ENCODE measurements around the gene PLA2G4B.

PLA2G4B gene

GRCh38 chr15:41851167-41851523 lies 12.5 kb downstream of the PLA2G4B start:
- DNase-seq (ENCODE audit: low spot score): no peak

- DNase-seq (ENCODE audit: low spot score): no peak
These were observed 13.2 kb downstream of the PLA2G4B start for GRCh38 chr15:41851755-41852370.

GRCh38 chr15:41852736-41853590 lies 14.3 kb downstream of the PLA2G4B start:
- DNase-seq (ENCODE audit: low spot score): no peak

GRCh38 chr15:41853831-41854230 lies 15.2 kb downstream of the PLA2G4B start:
- DNase-seq (ENCODE audit: low spot score): no peak

GRCh38 chr15:41854443-41854842 lies 15.8 kb downstream of the PLA2G4B start:
- no peak for DNase-seq (ENCODE audit: low spot score)

DNA sequence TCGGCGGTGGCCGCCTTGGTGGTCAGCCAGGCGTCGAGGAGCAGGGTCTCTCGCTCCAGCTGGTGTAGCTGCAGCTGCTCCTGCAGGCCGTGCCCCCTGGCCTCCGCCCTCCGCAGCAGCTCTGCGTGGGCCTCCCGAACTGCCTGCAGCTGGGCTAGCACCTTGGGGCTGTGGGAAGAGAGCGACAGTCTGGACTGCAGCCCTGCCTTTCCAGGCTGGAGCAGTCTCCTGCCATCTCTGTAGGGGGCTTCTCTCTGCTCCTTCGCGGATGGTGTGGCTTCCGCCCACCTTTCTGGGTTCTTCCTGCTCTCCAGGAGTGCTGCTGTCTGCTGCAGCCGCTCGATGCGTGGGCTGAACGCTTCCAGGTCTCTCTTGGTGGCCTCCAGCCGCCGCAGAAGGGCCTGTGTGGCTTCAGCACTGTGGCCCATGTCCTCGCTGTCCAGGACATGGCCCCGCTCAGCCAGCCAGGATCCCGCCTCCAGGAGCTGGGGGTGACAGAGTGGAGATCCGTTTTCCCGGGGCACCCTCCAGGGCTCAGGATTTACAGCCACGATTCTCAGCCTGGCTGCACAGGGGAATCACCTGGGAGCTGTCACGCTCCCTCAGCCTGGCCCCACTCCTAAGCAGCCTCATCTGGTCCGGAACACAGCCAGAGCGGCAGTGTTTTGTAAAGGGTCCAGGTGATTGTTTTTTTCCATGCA lies 16.8 kb downstream of the PLA2G4B start:
- DNase-seq (ENCODE audit: low spot score): no peak

DNA sequence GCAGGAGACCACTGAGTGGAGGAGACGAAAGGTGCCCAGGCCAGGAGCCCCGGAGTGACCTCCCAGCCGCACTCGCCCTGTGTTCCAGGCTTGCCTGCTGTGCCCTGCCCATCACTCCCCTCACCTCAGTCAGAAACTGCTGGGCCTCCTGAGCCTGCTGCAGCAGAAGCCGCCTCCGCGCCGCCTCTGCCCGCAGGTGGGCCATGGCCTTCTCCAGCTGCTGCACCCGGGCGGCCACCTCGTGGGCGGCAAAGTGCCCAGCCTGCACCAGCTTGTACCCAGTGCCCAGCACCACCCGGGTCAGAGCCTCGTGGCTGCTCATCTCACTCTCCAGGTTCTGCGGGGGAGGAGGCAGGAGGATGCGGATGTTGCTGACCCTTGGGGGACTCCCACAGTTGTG lies 17.6 kb downstream of the PLA2G4B start:
- DNase-seq (ENCODE audit: low spot score): no peak

DNA sequence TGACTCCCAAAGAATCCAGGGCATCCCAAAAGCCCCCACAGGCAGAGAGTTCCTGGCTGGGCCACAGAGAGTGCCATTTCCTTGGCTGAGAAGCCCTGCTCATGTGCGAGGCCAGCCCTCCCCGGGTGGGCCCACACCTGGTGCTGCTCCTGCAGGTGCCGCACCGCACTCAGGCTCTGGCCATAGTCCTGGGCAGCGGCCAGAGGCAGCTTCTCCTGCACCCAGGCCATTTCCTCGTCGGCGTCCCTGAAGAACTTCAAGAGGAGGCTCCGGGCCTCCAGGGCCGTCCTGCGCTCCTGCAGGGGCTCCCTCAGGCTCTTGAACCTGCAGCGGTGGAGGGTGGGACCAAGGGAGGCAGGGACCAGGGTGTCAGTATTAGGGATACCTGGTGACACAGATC lies 18.1 kb downstream of the PLA2G4B start:
- DNase-seq (ENCODE audit: low spot score): no peak

DNA sequence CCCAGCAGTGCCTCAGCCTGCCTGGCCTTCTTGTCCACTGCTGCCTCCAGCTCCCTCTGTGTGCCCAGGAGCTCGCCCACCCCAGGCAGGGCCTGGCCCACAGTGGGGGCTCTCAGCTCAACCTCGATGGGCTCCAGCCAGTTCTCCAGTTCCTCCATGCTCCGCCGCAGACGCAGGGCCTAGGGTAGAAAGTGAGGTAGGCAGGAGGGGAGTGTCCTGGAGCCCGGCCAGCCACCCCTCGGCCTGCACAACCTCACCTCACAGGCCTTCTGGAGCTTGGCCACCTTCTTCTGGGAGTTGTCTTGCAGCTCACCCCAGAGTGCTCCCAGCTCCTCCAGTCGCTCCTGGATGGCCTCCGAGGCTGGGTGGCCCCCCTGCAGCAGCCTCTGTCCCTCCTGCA lies 18.7 kb downstream of the PLA2G4B start:
- DNase-seq (ENCODE audit: low spot score): no peak

DNA sequence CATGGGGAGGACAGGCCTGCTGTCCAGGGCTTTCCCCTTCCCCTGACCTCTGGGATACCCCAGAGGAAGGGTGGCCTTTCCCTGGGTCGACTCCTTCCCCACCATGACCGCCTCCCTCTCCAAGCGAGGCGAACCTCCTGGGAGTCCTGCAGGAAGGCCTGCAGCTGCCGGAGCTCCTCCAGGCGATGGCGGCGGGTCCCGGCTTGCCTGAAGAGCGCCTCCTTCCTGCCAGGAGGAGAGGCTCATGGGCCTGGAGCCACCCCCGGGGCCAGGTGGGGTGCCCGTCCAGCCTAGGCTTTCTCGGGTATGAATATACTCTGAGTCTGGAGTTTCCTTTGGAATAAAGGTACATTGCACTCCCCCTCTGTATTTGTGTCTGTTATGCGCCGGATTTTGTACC lies 20.1 kb downstream of the PLA2G4B start:
- no peak for DNase-seq (ENCODE audit: low spot score)

GRCh38 chr15:41860049-41860828 lies 21.6 kb downstream of the PLA2G4B start:
- DNase-seq (ENCODE audit: low spot score): no peak

GRCh38 chr15:41861736-41862356 lies 23.2 kb downstream of the PLA2G4B start:
- no peak for DNase-seq (ENCODE audit: low spot score)

- DNase-seq (ENCODE audit: low spot score): no peak
These were observed 24.0 kb downstream of the PLA2G4B start for GRCh38 chr15:41862515-41863116.

DNA sequence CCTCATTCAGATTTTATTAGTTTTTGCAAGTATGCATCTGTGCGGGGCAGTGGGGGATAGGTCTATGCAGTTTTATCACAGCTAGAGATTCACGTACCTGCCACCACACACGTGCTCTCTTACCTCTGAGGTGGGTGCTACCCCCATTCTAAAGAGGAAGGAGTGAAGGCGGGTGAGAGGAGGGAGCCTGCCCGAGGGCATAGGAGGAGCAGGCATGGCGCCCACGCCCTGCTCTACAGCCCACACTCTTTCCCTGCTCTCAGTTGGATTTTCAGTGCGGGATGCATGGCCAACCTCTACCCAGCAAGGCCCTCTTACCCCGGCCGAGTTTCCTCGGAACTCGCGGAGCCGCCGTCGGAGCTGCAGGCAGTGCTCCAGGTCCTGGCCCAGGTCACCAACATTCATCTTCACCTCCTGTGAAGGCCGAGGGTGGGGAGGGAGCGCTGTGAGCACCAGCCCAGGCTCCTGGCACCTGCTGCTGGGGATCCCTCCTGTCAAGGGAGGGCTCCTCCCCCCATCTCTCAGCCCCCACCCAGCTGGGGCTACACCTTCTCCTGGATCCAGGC lies 26.9 kb downstream of the PLA2G4B start:
- no peak for DNase-seq (ENCODE audit: low spot score)

DNA sequence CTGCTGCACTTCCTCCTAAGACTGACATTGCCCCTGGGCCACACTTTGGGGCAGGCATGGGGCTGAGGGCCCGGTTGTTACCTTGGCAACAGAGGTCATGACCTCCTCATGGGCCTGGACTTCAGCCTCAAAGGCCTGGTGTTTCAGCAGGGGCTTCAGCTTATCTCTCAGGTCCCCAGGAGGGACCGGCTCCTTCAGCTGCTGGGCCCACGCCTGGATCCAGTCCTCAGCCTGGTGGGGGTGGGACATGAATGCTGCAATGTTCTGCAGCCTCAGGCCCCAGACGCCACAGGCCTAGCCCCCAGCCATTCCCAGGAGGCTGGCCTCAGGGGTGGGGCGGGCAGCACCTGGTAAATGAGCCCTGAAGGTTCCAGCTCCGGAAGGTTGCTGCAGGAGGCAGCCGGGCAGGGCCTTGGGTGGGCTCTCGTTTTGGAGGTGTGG lies 27.6 kb downstream of the PLA2G4B start:
- no peak for DNase-seq (ENCODE audit: low spot score)

- DNase-seq (ENCODE audit: low spot score): no peak
These were observed 28.4 kb downstream of the PLA2G4B start for GRCh38 chr15:41866872-41867579.

GRCh38 chr15:41868321-41868720 lies 29.7 kb downstream of the PLA2G4B start:
- DNase-seq (ENCODE audit: low spot score): no peak

DNA sequence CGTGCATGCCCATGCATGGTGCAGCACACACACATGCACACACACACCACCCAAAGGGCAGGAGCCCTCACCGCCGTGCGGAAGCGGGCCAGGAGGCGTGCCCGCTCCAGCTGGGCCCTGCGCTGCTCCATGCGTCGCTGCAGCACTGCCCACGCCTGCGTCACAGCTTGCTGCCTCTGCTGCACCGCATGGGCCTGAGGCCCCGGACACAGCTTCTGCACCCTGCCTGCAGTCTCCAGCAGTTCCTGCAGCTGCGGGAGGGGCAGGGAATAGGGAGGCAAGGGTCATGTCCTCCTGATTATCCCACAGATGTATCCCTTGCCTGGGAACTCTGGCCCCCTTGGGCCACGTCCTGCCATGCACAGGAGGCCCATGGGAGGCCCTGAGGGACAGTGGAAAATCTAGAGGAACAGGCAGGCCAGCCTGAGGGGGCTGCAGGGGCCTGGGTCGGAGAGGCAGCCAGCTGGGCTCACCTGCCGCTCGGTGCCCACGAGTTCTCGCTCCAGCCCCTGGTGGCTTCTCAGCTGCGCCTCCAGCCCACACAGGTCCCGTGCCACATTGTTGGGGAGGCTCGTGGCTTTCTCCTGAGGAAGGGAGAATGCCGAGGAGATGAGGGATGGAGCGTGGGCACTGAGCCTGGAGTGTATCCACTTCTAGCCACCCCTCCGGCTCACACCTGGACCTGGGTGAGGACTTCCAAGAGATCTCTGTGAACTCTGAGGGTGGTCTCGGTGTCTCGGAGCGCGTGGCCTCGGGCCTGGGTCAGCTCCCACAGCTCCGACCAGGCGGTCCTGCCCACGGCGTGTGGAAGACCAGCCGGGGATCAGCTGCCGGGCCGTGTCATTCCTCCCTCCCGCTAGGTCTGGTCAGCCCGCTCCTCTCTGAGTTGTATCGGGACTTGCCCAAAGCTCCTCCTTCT lies 31.4 kb downstream of the PLA2G4B start:
- no peak for DNase-seq (ENCODE audit: low spot score)

DNA sequence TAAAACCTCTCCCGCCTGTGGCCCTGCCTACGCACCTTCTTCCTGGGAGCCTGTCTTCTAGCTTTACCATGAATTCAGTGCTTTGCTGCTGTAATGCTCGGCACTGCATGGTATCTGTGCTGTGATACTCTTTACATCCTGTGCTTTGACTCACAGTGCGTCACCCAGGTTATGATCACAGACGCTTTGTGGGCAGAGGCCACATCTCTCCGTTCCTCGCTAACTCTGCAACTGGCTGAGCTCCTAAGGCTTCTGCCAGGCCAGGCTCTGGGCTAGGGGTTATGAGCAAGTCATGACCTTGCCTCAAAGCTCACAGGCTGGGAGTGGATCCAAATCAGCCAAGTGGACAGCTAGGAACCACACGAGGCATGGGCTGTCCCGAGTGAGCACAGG lies 32.0 kb downstream of the PLA2G4B start:
- DNase-seq (ENCODE audit: low spot score): no peak
